Spinal cord (tissue), 10 donors: ENCODE data around the gene PTPRQ. TPM values are rescaled to one million over a fixed set of nuclear protein-coding genes. Genes with fewer than 3 reads are reported as not detected.

Experiments used
- DNase-seq, 6 donors: peaks; one replicate each; pipeline versions ENCODE4 v3.0.0 to v3.0.0-alpha.2; 2013 to 2015; ENCODE audit warnings: low spot score in 6 of 6, low read depth in 4 of 6
- H3K27ac ChIP-seq: one replicate; pipeline ENCODE4 v1.5.1; 2013; ENCODE audit warnings: low read depth, low read length, control low read depth
- H3K27me3 ChIP-seq: one replicate; pipeline ENCODE4 v1.6.1; 2013; ENCODE audit warnings: low read length; ENCODE audit not compliant: control insufficient read depth, insufficient read depth
- H3K36me3 ChIP-seq: one replicate; pipeline ENCODE4 v1.6.1; 2013; ENCODE audit warnings: low read length; ENCODE audit not compliant: control insufficient read depth, insufficient read depth
- H3K4me1 ChIP-seq: one replicate; pipeline ENCODE4 v1.6.1; 2013; ENCODE audit warnings: low read length; ENCODE audit not compliant: control insufficient read depth, insufficient read depth
- H3K4me3 ChIP-seq: one replicate; pipeline ENCODE4 v1.5.1; 2013; ENCODE audit warnings: low read depth, low read length, control low read depth
- H3K9me3 ChIP-seq: one replicate; pipeline ENCODE4 v1.6.1; 2013; ENCODE audit warnings: low read length; ENCODE audit not compliant: control insufficient read depth, insufficient read depth
- WGBS: methylation state at CpG from one replicate; pipeline ENCODE4 v1.1.5; 2013; ENCODE audit warnings: missing lambda C conversion rate; ENCODE audit not compliant: insufficient coverage; 5-methylcytosine and 5-hydroxymethylcytosine counted together
- polyA plus RNA-seq, 2 donors: library from polyadenylated mRNA; unstranded; fragments of 120-200 nt; gene quantifications; one replicate each; pipeline ENCODE4 v1.2.1, GENCODE V29; 2013; ENCODE audit not compliant: insufficient read length in 2 of 2
- total RNA-seq, 2 donors: library from RNA; depleted of rRNA in 1 of 2; stranded (reverse); fragments of 120-200 nt in 1 of 2; fragments of >200 nt in 1 of 2; gene quantifications; one replicate each; pipeline versions ENCODE4 v1.2.3 to v1.2.4, GENCODE V29; 2013 to 2014
- donor health status: healthy.

PTPRQ gene
- total and polyA plus RNA-seq, 4 donors: 0.99 to 1.7 (median 1.3) TPM

GRCh38 chr12:80581783-80582182 is 137.7 kb downstream of the PTPRQ start:
- H3K27ac ChIP-seq: no peak overlapping the region
- H3K27me3 ChIP-seq: no peaks in the 10 kb centered on the region
- no peaks in the 10 kb centered on the region for H3K36me3 ChIP-seq
- H3K9me3 ChIP-seq: no peaks in the 10 kb centered on the region
- WGBS: no CpG with 5 or more reads among the region's 2 CpGs
- H3K4me3 ChIP-seq: no peak overlapping the region
- no peak for DNase-seq
- no peaks in the 10 kb centered on the region for H3K4me1 ChIP-seq

- no CpG with 5 or more reads among the region's 2 CpGs for WGBS
- Histone ChIP-seq H3K27me3 (no peaks in the 10 kb centered on the region), H3K4me3 (no peak overlapping the region), H3K27ac (no peak overlapping the region), H3K9me3 (no peaks in the 10 kb centered on the region), H3K4me1 (no peaks in the 10 kb centered on the region), H3K36me3 (no peaks in the 10 kb centered on the region)
- DNase-seq: no peak
Measured at GRCh38 chr12:80582431-80582830, 138.4 kb downstream of the PTPRQ start.

- Histone ChIP-seq H3K27ac (no peak overlapping the region), H3K4me3 (no peak overlapping the region), H3K4me1 (no peaks in the 10 kb centered on the region), H3K27me3 (no peaks in the 10 kb centered on the region), H3K9me3 (no peaks in the 10 kb centered on the region), H3K36me3 (no peaks in the 10 kb centered on the region)
- no peak for DNase-seq
Measured at GRCh38 chr12:80589077-80589476, 145.0 kb downstream of the PTPRQ start.

GRCh38 chr12:80590085-80590484 is 146.1 kb downstream of the PTPRQ start:
- WGBS: 100% methylated on average over 2 of the region's 4 CpGs
- DNase-seq: no peak
- H3K4me1 ChIP-seq: no peaks in the 10 kb centered on the region
- H3K36me3 ChIP-seq: no peaks in the 10 kb centered on the region
- H3K27ac ChIP-seq: no peak overlapping the region
- H3K27me3 ChIP-seq: no peaks in the 10 kb centered on the region
- H3K4me3 ChIP-seq: no peak overlapping the region
- no peaks in the 10 kb centered on the region for H3K9me3 ChIP-seq

- no peak for DNase-seq
- Histone ChIP-seq H3K4me3 (no peak overlapping the region), H3K9me3 (no peaks in the 10 kb centered on the region), H3K27ac (no peak overlapping the region), H3K4me1 (no peaks in the 10 kb centered on the region), H3K36me3 (no peaks in the 10 kb centered on the region), H3K27me3 (no peaks in the 10 kb centered on the region)
- no CpG with 5 or more reads among the region's 1 CpG for WGBS
Measured at GRCh38 chr12:80593766-80594165, 149.7 kb downstream of the PTPRQ start.

GRCh38 chr12:80596509-80596908 is 152.5 kb downstream of the PTPRQ start:
- no peak for DNase-seq
- Histone ChIP-seq H3K36me3 (no peaks in the 10 kb centered on the region), H3K9me3 (no peaks in the 10 kb centered on the region), H3K4me3 (no peak overlapping the region), H3K27me3 (no peaks in the 10 kb centered on the region), H3K27ac (no peak overlapping the region), H3K4me1 (no peaks in the 10 kb centered on the region)

- H3K9me3 ChIP-seq: no peaks in the 10 kb centered on the region
- DNase-seq: peak in 2 of 6 donors; percentile 18 to 51
- H3K4me1 ChIP-seq: no peaks in the 10 kb centered on the region
- no peaks in the 10 kb centered on the region for H3K27me3 ChIP-seq
- WGBS: 50% methylated on average over 1 of the region's 5 CpGs
- H3K4me3 ChIP-seq: no peak overlapping the region
- no peak overlapping the region for H3K27ac ChIP-seq
- no peaks in the 10 kb centered on the region for H3K36me3 ChIP-seq
Measured at GRCh38 chr12:80598004-80598606, 154.1 kb downstream of the PTPRQ start.

GRCh38 chr12:80602455-80602854 is 158.4 kb downstream of the PTPRQ start:
- H3K9me3 ChIP-seq: no peaks in the 10 kb centered on the region
- H3K27me3 ChIP-seq: no peaks in the 10 kb centered on the region
- H3K4me1 ChIP-seq: no peaks in the 10 kb centered on the region
- no peak overlapping the region for H3K27ac ChIP-seq
- no peak overlapping the region for H3K4me3 ChIP-seq
- 80% methylated on average over 1 of the region's 3 CpGs for WGBS
- no peaks in the 10 kb centered on the region for H3K36me3 ChIP-seq
- no peak for DNase-seq

- H3K36me3 ChIP-seq: no peaks in the 10 kb centered on the region
- H3K4me1 ChIP-seq: no peaks in the 10 kb centered on the region
- H3K27ac ChIP-seq: no peak overlapping the region
- 67% methylated on average over 1 of the region's 3 CpGs for WGBS
- no peaks in the 10 kb centered on the region for H3K9me3 ChIP-seq
- H3K4me3 ChIP-seq: no peak overlapping the region
- no peak for DNase-seq
- no peaks in the 10 kb centered on the region for H3K27me3 ChIP-seq
Measured at GRCh38 chr12:80607361-80608135, 163.5 kb downstream of the PTPRQ start.

GRCh38 chr12:80617733-80618132 is 173.7 kb downstream of the PTPRQ start:
- no peaks in the 10 kb centered on the region for H3K27me3 ChIP-seq
- H3K4me3 ChIP-seq: no peak overlapping the region
- no peak for DNase-seq
- no peak overlapping the region for H3K27ac ChIP-seq
- no peaks in the 10 kb centered on the region for H3K4me1 ChIP-seq
- no peaks in the 10 kb centered on the region for H3K9me3 ChIP-seq
- no peaks in the 10 kb centered on the region for H3K36me3 ChIP-seq
